CD14-positive monocyte (primary cell): Measurements from ENCODE around the gene PSD4. TPM values are rescaled to one million over a fixed set of nuclear protein-coding genes. Genes with fewer than 3 reads are reported as not detected.

Experiments
- DNase-seq, 3 donors: peaks; one replicate each; pipeline ENCODE4 v3.0.0-alpha.2; 2011 to 2022
- H2AFZ ChIP-seq: 2 replicates; pipeline ENCODE4 v1.6.0; 2012; ENCODE audit warnings: mild to moderate bottlenecking, low read depth, low read length, inconsistent platforms; ENCODE audit not compliant: insufficient read depth, poor library complexity, severe bottlenecking
- H3K27ac ChIP-seq, 2 donors: 1 replicate in 1 of 2; 2 replicates in 1 of 2; pipeline ENCODE4 v1.5.1; 2012 to 2013; ENCODE audit warnings: low read length in 2 of 2, control low read depth in 1 of 2, inconsistent platforms in 1 of 2, low read depth in 1 of 2, mild to moderate bottlenecking in 1 of 2
- H3K27me3 ChIP-seq, 2 donors: one replicate each; pipeline versions ENCODE4 v1.6.0 to v1.6.1; 2011 to 2013; ENCODE audit warnings: low read length in 2 of 2; ENCODE audit not compliant: control insufficient read depth in 2 of 2, insufficient read depth in 2 of 2
- H3K36me3 ChIP-seq, 2 donors: replicated peaks in 1 of 2; 1 replicate in 1 of 2; 2 replicates in 1 of 2; pipeline versions ENCODE4 v1.5.1 to v1.6.1; 2012 to 2013; ENCODE audit warnings: low read length in 2 of 2, control low read depth in 1 of 2, inconsistent platforms in 1 of 2, mild to moderate bottlenecking in 1 of 2; ENCODE audit not compliant: insufficient read depth in 2 of 2, control insufficient read depth in 1 of 2
- H3K4me1 ChIP-seq, 2 donors: 1 replicate in 1 of 2; 2 replicates in 1 of 2; pipeline versions ENCODE4 v1.5.1 to v1.6.1; 2012 to 2013; ENCODE audit warnings: low read length in 2 of 2, control low read depth in 1 of 2, inconsistent platforms in 1 of 2, mild to moderate bottlenecking in 1 of 2, moderate library complexity in 1 of 2; ENCODE audit not compliant: insufficient read depth in 2 of 2, control insufficient read depth in 1 of 2
- H3K4me2 ChIP-seq: replicated peaks from 2 replicates; pipeline ENCODE3; 2012; ENCODE audit warnings: low read length, moderate library complexity, mild to moderate bottlenecking; ENCODE audit not compliant: poor library complexity, severe bottlenecking; ENCODE audit errors: extremely low read depth
- H3K4me3 ChIP-seq, 3 experiments: fragments of 200-600 bp in 1 of 3; sonication (generic) in 1 of 3; replicated peaks in 1 of 3; 1 replicate in 2 of 3; 2 replicates in 1 of 3; pipeline ENCODE4 v1.5.1; 2011 to 2013; ENCODE audit warnings: low read length in 3 of 3, mild to moderate bottlenecking in 3 of 3, control low read depth in 2 of 3, low read depth in 2 of 3, inconsistent platforms in 1 of 3, moderate library complexity in 1 of 3
- H3K79me2 ChIP-seq: 2 replicates; pipeline ENCODE4 v1.6.0; 2012; ENCODE audit warnings: mild to moderate bottlenecking, control low read depth, inconsistent platforms, low read length, moderate library complexity; ENCODE audit not compliant: insufficient read depth
- H3K9ac ChIP-seq: 2 replicates; pipeline ENCODE4 v1.6.0; 2017; ENCODE audit warnings: low read length, mild to moderate bottlenecking; ENCODE audit not compliant: insufficient read depth, poor library complexity, severe bottlenecking
- H3K9me3 ChIP-seq, 2 donors: replicated peaks in 1 of 2; 1 replicate in 1 of 2; 2 replicates in 1 of 2; pipeline versions ENCODE4 v1.5.1 to v1.6.1; 2012 to 2013; ENCODE audit warnings: low read length in 2 of 2, control low read depth in 1 of 2; ENCODE audit not compliant: control insufficient read depth in 1 of 2, insufficient read depth in 1 of 2
- H4K20me1 ChIP-seq: 2 replicates; pipeline ENCODE4 v1.6.0; 2012; ENCODE audit warnings: mild to moderate bottlenecking, low read length, control low read depth, moderate library complexity; ENCODE audit not compliant: insufficient read depth
- H3K27ac Mint-ChIP-seq, 7 donors: one replicate each; pipeline ENCODE4 v1.8.0; 2020; ENCODE audit warnings: mild to moderate bottlenecking in 7 of 7, mixed read lengths in 7 of 7, moderate library complexity in 6 of 7, inconsistent platforms in 2 of 7
- H3K27me3 Mint-ChIP-seq, 3 donors: one replicate each; pipeline ENCODE4 v1.8.0; 2021 to 2022; ENCODE audit warnings: low read depth in 3 of 3, mild to moderate bottlenecking in 3 of 3, mixed read lengths in 3 of 3, moderate library complexity in 3 of 3, inconsistent platforms in 1 of 3
- H3K36me3 Mint-ChIP-seq, 2 donors: one replicate each; pipeline ENCODE4 v1.8.0; 2020; ENCODE audit warnings: mixed read lengths in 2 of 2, inconsistent platforms in 1 of 2, mild to moderate bottlenecking in 1 of 2
- H3K4me1 Mint-ChIP-seq: one replicate; pipeline ENCODE4 v1.8.0; 2020; ENCODE audit warnings: mild to moderate bottlenecking, mixed read lengths
- H3K4me3 Mint-ChIP-seq, 2 donors: one replicate each; pipeline ENCODE4 v1.8.0; 2020; ENCODE audit warnings: mild to moderate bottlenecking in 2 of 2, mixed read lengths in 2 of 2, moderate library complexity in 1 of 2
- H3K9me3 Mint-ChIP-seq, 7 donors: one replicate each; pipeline ENCODE4 v1.8.0; 2020 to 2022; ENCODE audit warnings: mixed read lengths in 7 of 7, mild to moderate bottlenecking in 6 of 7, moderate library complexity in 6 of 7, inconsistent platforms in 2 of 7
- WGBS: methylation state at CpG from one replicate; pipeline ENCODE4 v1.1.5; 2013; ENCODE audit warnings: missing lambda C conversion rate; ENCODE audit not compliant: insufficient coverage; 5-methylcytosine and 5-hydroxymethylcytosine counted together
- intact Hi-C, 2 donors: fragments of 100-400 bp; cut with micrococcal nuclease; formaldehyde crosslinking; loops; one replicate each; pipeline versions ENCODE4 v1.15.0 to v1.15.1; 2023
- polyA plus RNA-seq, 3 donors: library from polyadenylated mRNA; depleted of rRNA in 1 of 3; unstranded in 2 of 3; stranded (reverse) in 1 of 3; fragments of 300-500 nt in 2 of 3; fragments of >200 nt in 1 of 3; fragmentation: Illumina TruSeq in 2 of 3; gene quantifications; 1 replicate in 2 of 3; 2 replicates in 1 of 3; pipeline ENCODE4 v1.2.3, GENCODE V29; 2012 to 2021
- TF ChIP-seq, protein P1 (sequence below): fragments of 200-600 bp; IDR thresholded peaks from one replicate; pipeline ENCODE4 v1.8.0; 2022; ENCODE audit warnings: antibody characterized with exemption, mild to moderate bottlenecking

Gene PSD4
- polyA plus RNA-seq, 3 donors: 11.0 to 47.0 (median 18.2) TPM

DNA sequence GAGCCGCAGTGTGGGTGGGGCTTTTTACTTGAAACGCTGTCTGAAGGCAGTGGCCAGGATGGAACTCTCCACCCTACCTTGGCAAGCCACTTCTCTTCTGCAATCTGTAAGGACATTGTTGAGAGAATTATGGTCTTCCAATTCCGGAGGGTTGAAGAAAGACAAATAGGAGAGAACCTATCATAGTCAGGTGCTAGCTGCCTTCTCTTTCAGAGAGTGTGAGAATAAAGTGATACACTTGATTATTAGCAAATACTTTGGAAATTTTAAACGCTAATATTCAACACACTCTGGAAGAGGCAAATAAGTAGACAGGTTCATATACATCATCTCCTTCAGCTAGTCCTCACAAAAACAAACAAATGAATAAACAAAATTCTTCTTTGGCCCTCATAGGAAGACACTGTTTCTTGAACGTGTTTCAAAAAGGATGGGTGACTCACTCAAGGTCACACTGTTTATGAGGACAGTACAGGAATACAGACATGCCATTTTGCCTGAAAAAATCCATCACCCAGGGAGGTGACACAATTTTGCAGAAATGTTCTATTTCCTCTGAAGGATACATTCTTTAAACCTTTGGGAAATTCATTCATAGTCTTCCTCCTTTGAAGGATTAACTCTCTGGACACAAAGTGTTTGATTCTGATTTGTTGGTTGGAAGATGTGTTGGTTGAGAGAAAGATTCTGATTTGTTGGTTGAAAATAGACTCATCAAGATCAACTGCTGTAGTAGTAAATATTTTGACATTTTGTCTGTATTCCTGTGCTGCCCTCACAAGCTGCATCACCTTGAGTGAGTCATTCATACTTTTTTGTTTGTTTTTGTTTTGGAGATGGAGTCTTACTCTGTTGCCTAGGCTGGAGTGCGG is 48.6 kb upstream of the PSD4 start:
- no CpG with 5 or more reads among the region's 6 CpGs for WGBS
- Mint-ChIP-seq H3K4me3 (peak overlapping the region; percentile 75 to 77), H3K9me3 (peaks cover 3 to 11% (median 6%) of the 10 kb centered on the region in 7 donors), H3K4me1 (peaks cover 91% of the 10 kb centered on the region), H3K27ac (peak overlapping the region; percentile 97 to 99 (median 99)), H3K36me3 (peaks cover 13 to 20% of the 10 kb centered on the region in 2 donors), H3K27me3 (peaks cover 0 to 2% (median 0%) of the 10 kb centered on the region in 3 donors)
- DNase-seq: peak; percentile 48 to 85 (median 66)
- Histone ChIP-seq H3K9me3 (no peaks in the 10 kb centered on the region), H3K36me3 (peaks cover 11 to 12% of the 10 kb centered on the region in 2 donors), H3K79me2 (peaks cover 36% of the 10 kb centered on the region), H3K27ac (peak overlapping the region; percentile 90 to 95), H3K9ac (peak overlapping the region; percentile 52), H2AFZ (no peak overlapping the region), H4K20me1 (peaks cover 16% of the 10 kb centered on the region), H3K27me3 (no peaks in the 10 kb centered on the region), H3K4me1 (peaks cover 83 to 96% of the 10 kb centered on the region in 2 donors), H3K4me2 (peak overlapping the region; percentile 58), H3K4me3 (peak overlapping the region in 2 of 3 experiments; percentile 19 to 60)
- TF ChIP-seq, protein P1, sequence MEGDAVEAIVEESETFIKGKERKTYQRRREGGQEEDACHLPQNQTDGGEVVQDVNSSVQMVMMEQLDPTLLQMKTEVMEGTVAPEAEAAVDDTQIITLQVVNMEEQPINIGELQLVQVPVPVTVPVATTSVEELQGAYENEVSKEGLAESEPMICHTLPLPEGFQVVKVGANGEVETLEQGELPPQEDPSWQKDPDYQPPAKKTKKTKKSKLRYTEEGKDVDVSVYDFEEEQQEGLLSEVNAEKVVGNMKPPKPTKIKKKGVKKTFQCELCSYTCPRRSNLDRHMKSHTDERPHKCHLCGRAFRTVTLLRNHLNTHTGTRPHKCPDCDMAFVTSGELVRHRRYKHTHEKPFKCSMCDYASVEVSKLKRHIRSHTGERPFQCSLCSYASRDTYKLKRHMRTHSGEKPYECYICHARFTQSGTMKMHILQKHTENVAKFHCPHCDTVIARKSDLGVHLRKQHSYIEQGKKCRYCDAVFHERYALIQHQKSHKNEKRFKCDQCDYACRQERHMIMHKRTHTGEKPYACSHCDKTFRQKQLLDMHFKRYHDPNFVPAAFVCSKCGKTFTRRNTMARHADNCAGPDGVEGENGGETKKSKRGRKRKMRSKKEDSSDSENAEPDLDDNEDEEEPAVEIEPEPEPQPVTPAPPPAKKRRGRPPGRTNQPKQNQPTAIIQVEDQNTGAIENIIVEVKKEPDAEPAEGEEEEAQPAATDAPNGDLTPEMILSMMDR: no peak
- intact Hi-C loops: loop anchor here in 1 of 2 donors (5.0 kb wide), 1 partner anchor 43 kb away; no protein-coding TSS in a partner anchor

DNA sequence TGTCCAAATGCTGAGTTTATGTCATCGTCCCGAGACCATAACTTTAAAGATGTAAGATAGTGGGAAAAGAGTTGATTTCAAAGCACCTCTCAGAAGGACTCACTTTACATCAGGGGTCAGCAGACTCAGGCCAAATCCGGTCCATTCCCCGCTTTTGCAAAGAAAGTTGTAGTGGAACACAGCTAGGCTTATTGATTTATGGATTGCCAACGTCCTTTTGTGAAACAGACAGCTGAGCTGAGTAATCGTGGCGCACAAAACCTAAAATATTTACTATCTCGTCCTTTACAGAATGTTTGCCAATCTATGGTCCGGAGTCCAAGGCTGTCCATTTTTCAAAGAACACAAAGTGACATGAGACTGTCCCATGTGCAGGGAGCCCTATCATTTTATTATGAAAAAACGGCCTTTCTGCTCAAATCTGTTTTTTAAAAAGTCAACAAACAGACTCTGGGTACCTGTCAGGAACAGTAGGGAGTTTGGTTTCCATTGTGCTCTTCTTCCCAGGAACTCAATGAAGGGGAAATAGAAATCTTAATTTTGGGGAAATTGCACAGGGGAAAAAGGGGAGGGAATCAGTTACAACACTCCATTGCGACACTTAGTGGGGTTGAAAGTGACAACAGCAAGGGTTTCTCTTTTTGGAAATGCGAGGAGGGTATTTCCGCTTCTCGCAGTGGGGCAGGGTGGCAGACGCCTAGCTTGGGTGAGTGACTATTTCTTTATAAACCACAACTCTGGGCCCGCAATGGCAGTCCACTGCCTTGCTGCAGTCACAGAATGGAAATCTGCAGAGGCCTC is 46.7 kb upstream of the PSD4 start, which contains the start of gene IL1RN:
TSS of gene IL1RN (plus strand) at position 754 of the 801 bp plus-strand sequence. CDS start at position 781, 27 bp downstream.
- H3K4me1 Mint-ChIP-seq: peaks cover 82% of the 10 kb centered on the region

More for the DNA sequence above, 46.7 kb upstream of the PSD4 start, which contains the start of gene IL1RN:
- Histone ChIP-seq H3K9me3 (no peaks in the 10 kb centered on the region), H4K20me1 (peaks cover 32% of the 10 kb centered on the region), H3K9ac (peak within 1 kb of the TSS; percentile 85), H3K36me3 (peaks cover 27 to 30% of the 10 kb centered on the region in 2 donors), H2AFZ (peak within 1 kb of the TSS; percentile 51), H3K79me2 (peaks cover 53% of the 10 kb centered on the region), H3K4me3 (peak within 1 kb of the TSS; percentile 75 to 99 (median 89)), H3K27me3 (no peaks in the 10 kb centered on the region), H3K4me2 (peak within 1 kb of the TSS; percentile 87), H3K27ac (peak within 1 kb of the TSS; percentile 91 to 95), H3K4me1 (peaks cover 72 to 89% of the 10 kb centered on the region in 2 donors)
- Mint-ChIP-seq H3K9me3 (peaks cover 0 to 4% (median 0%) of the 10 kb centered on the region in 7 donors), H3K27me3 (peaks cover 0 to 2% (median 0%) of the 10 kb centered on the region in 3 donors), H3K27ac (peak within 1 kb of the TSS; percentile 97 to 99 (median 99)), H3K36me3 (peaks cover 27 to 32% of the 10 kb centered on the region in 2 donors), H3K4me3 (peak within 1 kb of the TSS; percentile 97 to 98)
- TF ChIP-seq, protein P1: no peak
- intact Hi-C loops: loop anchor here (2.0 to 5.0 kb wide), 2 partner anchors 44 to 45 kb away; no protein-coding TSS in a partner anchor
- DNase-seq: peak; percentile 90 to 98 (median 95)
- WGBS: 41% methylated on average over 3 of the region's 16 CpGs
